A549 (cell line): ENCODE measurements around the gene C1orf167.

Experiments
- EP300 ChIP-seq, 2 experiments: fragments of >200 bp; sonication (Bioruptor Twin); formaldehyde crosslinking; IDR thresholded peaks; 2 replicates in 1 of 2; 3 replicates in 1 of 2; pipeline ENCODE4 v1.6.1; 2016 to 2017
- RARB ChIP-seq: fragments of 250-450 bp; sonication (Bioruptor Pico); IDR thresholded peaks from 2 replicates; pipeline ENCODE4 v1.8.0; 2021; ENCODE audit warnings: mild to moderate bottlenecking, moderate library complexity
- TF ChIP-seq, protein P1 (sequence below): fragments of >200 bp; sonication (Bioruptor Twin); formaldehyde crosslinking; IDR thresholded peaks from 3 replicates; pipeline ENCODE4 v1.5.1; 2016

DNA sequence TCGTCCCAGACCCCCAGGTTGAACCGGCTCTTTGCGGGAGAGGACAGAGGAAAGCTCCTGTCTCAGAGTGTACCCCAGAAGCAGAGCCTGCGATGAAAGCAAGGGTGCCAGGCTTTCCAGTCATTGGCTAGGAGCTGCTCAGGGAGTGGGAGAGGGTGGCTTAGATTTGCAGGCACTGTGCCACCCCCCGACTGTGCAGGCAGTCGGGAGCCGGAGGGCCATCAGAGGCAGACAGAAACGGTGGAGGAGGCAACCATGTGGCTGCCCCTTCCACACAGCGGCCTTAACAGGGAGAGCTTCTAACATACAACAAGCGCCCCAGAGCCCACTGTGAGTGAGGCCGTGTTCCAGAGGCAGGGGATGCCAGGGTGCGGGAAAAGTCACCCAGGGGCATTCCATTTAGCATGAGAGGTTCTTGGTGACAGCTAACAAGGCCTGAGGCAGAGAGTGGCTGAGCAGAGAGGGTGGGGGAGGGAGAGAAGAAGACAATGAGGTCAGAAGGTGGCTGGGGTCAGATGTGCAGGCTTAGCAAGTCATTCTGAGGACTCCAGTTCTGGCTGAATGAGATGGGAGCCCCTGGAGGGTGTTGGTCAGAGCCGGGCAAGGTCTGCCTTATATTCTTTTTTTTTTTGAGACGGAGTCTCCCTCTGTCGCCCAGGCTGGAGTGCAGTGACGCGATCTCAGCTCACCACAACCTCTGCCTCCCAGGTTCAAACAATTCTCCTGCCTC, 9.5 kb upstream of the C1orf167 start:
- no peak for TF ChIP-seq RARB (CRISPR knock-in tag)
- no peak for TF ChIP-seq EP300 (IDR thresholded peaks at IDR 0.05)
- TF ChIP-seq, protein P1, sequence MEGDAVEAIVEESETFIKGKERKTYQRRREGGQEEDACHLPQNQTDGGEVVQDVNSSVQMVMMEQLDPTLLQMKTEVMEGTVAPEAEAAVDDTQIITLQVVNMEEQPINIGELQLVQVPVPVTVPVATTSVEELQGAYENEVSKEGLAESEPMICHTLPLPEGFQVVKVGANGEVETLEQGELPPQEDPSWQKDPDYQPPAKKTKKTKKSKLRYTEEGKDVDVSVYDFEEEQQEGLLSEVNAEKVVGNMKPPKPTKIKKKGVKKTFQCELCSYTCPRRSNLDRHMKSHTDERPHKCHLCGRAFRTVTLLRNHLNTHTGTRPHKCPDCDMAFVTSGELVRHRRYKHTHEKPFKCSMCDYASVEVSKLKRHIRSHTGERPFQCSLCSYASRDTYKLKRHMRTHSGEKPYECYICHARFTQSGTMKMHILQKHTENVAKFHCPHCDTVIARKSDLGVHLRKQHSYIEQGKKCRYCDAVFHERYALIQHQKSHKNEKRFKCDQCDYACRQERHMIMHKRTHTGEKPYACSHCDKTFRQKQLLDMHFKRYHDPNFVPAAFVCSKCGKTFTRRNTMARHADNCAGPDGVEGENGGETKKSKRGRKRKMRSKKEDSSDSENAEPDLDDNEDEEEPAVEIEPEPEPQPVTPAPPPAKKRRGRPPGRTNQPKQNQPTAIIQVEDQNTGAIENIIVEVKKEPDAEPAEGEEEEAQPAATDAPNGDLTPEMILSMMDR = no peak
